ENCODE data around the gene ZNF343.

GRCh38 chr20:2544211-2544610 is 35.5 kb upstream of the ZNF343 start:
- no peak for TF ChIP-seq ZFX (IDR thresholded peaks at IDR 0.05)
- TF ChIP-seq POLR2A (IDR thresholded peaks at IDR 0.05; ENCODE audit: borderline replicate concordance, extremely low read depth, insufficient read depth, insufficient read length) = no peak
- TF ChIP-seq CTCF (IDR thresholded peaks at IDR 0.05 in 2 of 3, conservative IDR thresholded peaks at IDR 0.05 in 1 of 3; ENCODE audit: borderline replicate concordance in 1 of 3, insufficient read depth in 1 of 3, low read depth in 2 of 3, low read length in 2 of 3) = no peak
- no peak for TF ChIP-seq RAD21 (IDR thresholded peaks at IDR 0.05; ENCODE audit: low read depth)
- TF ChIP-seq CEBPB (IDR thresholded peaks at IDR 0.05; ENCODE audit: low read depth) = no peak
- TF ChIP-seq JUND (IDR thresholded peaks at IDR 0.05) = no peak
- TF ChIP-seq ZBTB33 (IDR thresholded peaks at IDR 0.05; ENCODE audit: extremely low read depth, insufficient replicate concordance, low read length) = no peak
- TF ChIP-seq MAX (IDR thresholded peaks at IDR 0.05) = no peak
